Small intestine (tissue), 7 donors: Measurements from ENCODE around the gene ITPR1. TPM values are rescaled to one million over a fixed set of nuclear protein-coding genes. Genes with fewer than 3 reads are reported as not detected.

Experiments used
- DNase-seq, 2 donors: peaks; one replicate each; pipeline versions ENCODE4 v3.0.0 to v3.0.0-alpha.2; 2013
- FAIRE-seq: peaks from 2 replicates; lab custom pipeline; 2012; peaks lifted over from hg19 to GRCh38; lab: Jason Lieb, UNC
- H3K27ac ChIP-seq, 3 donors: one replicate each; pipeline ENCODE4 v1.5.1; 2013; ENCODE audit warnings: low read length in 2 of 3, mild to moderate bottlenecking in 2 of 3, control low read depth in 1 of 3, inconsistent platforms in 1 of 3, low read depth in 1 of 3, moderate library complexity in 1 of 3
- H3K27me3 ChIP-seq, 3 donors: one replicate each; pipeline ENCODE4 v1.6.1; 2013; ENCODE audit warnings: low read length in 3 of 3, inconsistent platforms in 1 of 3; ENCODE audit not compliant: control insufficient read depth in 3 of 3, insufficient read depth in 3 of 3
- H3K36me3 ChIP-seq, 3 donors: one replicate each; pipeline ENCODE4 v1.6.1; 2013; ENCODE audit warnings: low read length in 3 of 3, inconsistent platforms in 1 of 3, low read depth in 1 of 3, mild to moderate bottlenecking in 1 of 3, moderate library complexity in 1 of 3; ENCODE audit not compliant: control insufficient read depth in 3 of 3, insufficient read depth in 2 of 3
- H3K4me1 ChIP-seq, 3 donors: one replicate each; pipeline ENCODE4 v1.6.1; 2013; ENCODE audit warnings: low read length in 2 of 3, inconsistent platforms in 1 of 3, low read depth in 1 of 3, mild to moderate bottlenecking in 1 of 3, moderate library complexity in 1 of 3; ENCODE audit not compliant: control insufficient read depth in 3 of 3, insufficient read depth in 2 of 3
- H3K4me3 ChIP-seq, 3 donors: one replicate each; pipeline ENCODE4 v1.5.1; 2013; ENCODE audit warnings: low read length in 3 of 3, control low read depth in 1 of 3, inconsistent platforms in 1 of 3, low read depth in 1 of 3, mild to moderate bottlenecking in 1 of 3, moderate library complexity in 1 of 3
- H3K9me3 ChIP-seq, 2 donors: one replicate each; pipeline ENCODE4 v1.6.1; 2013; ENCODE audit warnings: low read depth in 1 of 2, low read length in 1 of 2; ENCODE audit not compliant: control insufficient read depth in 2 of 2, insufficient read depth in 1 of 2
- WGBS, 3 donors: extraction: QIAGEN DNeasy Blood & Tissue Kit; methylation state at CpG; one replicate each; pipeline ENCODE4 v1.1.7; 2013; 5-methylcytosine and 5-hydroxymethylcytosine counted together
- polyA plus RNA-seq, 4 donors: library from polyadenylated mRNA; stranded (reverse) in 3 of 4; unstranded in 1 of 4; fragments of 200-250 nt in 3 of 4; fragments of 120-200 nt in 1 of 4; gene quantifications; one replicate each; pipeline versions ENCODE4 v1.2.1 to v1.2.3, GENCODE V29; 2013
- donor health status: healthy with polysubstance abuse.
- donor health status: control.
- donor health status: control.
- donor health status: Bipolar disorder and iron deficiency.
- donor health status: healthy.

ITPR1 gene
- polyA plus RNA-seq, 4 donors, result 0.89 to 13.8 (median 5.1) TPM

GRCh38 chr3:4848176-4848825 is 355.2 kb downstream of the ITPR1 start:
- 19 to 51% (median 35%) methylated on average over 6 of the region's 6 CpGs for WGBS, 3 donors
- Histone ChIP-seq H3K4me3 (no peak overlapping the region), H3K27ac (peak overlapping the region; percentile 28 to 44 (median 32)), H3K9me3 (no peaks in the 10 kb centered on the region), H3K4me1 (peaks cover 4 to 19% (median 8%) of the 10 kb centered on the region in 3 donors), H3K27me3 (no peaks in the 10 kb centered on the region), H3K36me3 (no peaks in the 10 kb centered on the region)
- FAIRE-seq (no peak), DNase-seq (peak; percentile 65 to 78)

DNA sequence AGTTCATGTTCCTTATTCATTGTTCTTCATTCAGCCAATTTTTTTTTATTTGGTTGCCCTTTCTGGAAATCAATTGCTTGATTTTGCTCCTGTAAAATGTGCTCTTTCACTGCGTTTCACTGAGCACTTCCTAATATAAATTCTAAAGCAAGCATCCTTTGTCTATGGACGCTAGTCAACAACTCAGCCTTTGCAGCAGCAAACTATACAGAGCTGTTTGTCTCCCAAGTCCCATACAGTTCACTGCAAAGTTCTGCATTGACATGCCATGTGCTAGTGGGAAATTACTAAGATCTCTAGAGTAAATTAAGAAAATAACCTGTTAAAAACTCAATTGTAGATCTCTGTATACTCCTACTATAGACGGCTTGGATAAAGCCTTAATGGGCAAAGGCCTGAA is 356.0 kb downstream of the ITPR1 start:
- H3K9me3 ChIP-seq, result no peaks in the 10 kb centered on the region
- no peaks in the 10 kb centered on the region for H3K36me3 ChIP-seq
- peak overlapping the region in 1 of 3 donors; percentile 36 for H3K27ac ChIP-seq
- no peaks in the 10 kb centered on the region for H3K27me3 ChIP-seq
- no peak overlapping the region for H3K4me3 ChIP-seq
- DNase-seq (no peak), FAIRE-seq (no peak)
- 53 to 70% (median 65%) methylated on average over 3 of the region's 3 CpGs for WGBS, 3 donors
- H3K4me1 ChIP-seq, result peaks cover 4 to 19% (median 8%) of the 10 kb centered on the region in 3 donors

- H3K27ac ChIP-seq, result no peak overlapping the region
- no peak for DNase-seq
Measured at GRCh38 chr3:4849739-4850138, 356.6 kb downstream of the ITPR1 start.

DNA sequence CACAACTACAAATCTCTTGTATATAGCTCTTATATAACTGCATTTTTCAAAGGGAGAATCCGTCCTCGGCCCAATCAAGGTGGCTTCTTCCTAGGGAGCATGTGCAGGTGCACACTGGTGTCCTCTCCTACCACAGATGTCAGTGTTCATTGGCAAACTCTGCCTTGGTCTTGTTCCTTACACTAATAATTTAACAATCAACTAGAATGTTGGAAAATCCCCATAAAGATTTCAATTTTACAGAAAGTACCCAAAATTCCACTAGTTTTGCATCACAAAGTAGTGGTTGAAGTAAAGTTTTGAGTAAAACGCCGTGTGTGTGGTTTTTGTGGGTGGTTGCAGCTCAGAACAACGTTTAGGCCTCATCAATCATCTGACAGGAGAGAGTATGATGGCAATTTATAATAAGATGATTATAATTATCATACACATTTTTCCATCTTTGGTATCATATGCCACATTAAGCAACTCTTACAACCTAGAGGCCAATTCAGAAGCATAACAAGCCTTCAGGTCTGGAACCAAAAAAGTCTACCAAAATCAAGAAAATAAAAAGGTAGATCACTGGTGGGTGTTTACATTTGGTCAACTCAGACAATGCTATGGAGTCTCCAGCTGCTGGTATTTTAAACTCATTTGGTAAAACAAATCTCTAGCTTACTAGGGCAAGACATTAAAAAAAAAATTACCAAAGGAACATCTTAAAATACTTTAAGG is 357.2 kb downstream of the ITPR1 start:
- DNase-seq (no peak), FAIRE-seq (no peak)
- peak overlapping the region in 1 of 3 donors; percentile 81 for H3K27ac ChIP-seq
- H3K4me3 ChIP-seq, result no peak overlapping the region
- H3K36me3 ChIP-seq, result no peaks in the 10 kb centered on the region
- WGBS, 3 donors, result 51 to 64% (median 53%) methylated on average over 5 of the region's 5 CpGs
- no peaks in the 10 kb centered on the region for H3K27me3 ChIP-seq
- no peaks in the 10 kb centered on the region for H3K9me3 ChIP-seq
- peaks cover 4 to 19% (median 11%) of the 10 kb centered on the region in 3 donors for H3K4me1 ChIP-seq

More at GRCh38 chr3:4849739-4850138, 356.6 kb downstream of the ITPR1 start:
- peaks cover 4 to 19% (median 8%) of the 10 kb centered on the region in 3 donors for H3K4me1 ChIP-seq
- no peaks in the 10 kb centered on the region for H3K9me3 ChIP-seq
- H3K4me3 ChIP-seq, result no peak overlapping the region
- FAIRE-seq, result no peak
- H3K36me3 ChIP-seq, result no peaks in the 10 kb centered on the region
- no peaks in the 10 kb centered on the region for H3K27me3 ChIP-seq

DNA sequence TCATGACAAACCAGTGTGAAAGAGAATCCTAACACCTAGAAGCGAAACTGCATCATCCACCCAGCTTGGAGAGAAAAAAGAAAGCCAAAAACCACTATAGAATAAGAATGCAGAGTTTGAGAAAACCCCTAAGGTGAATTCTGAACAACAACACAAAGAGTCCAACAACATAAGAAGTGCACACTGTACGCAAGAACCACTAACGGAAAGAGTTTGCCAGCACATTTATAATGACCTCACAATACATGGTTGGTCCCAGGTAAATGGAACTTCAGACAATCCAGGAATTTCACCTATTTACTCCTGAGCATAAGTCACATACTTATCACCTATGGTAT is 357.7 kb downstream of the ITPR1 start:
- no peak overlapping the region for H3K4me3 ChIP-seq
- FAIRE-seq (no peak), DNase-seq (peak in 1 of 2 donors; percentile 23)
- 73 to 85% (median 80%) methylated on average over 3 of the region's 3 CpGs for WGBS, 3 donors
- no peaks in the 10 kb centered on the region for H3K27me3 ChIP-seq
- no peaks in the 10 kb centered on the region for H3K9me3 ChIP-seq
- no peaks in the 10 kb centered on the region for H3K36me3 ChIP-seq
- H3K27ac ChIP-seq, result peak overlapping the region in 2 of 3 donors; percentile 4 to 74
- H3K4me1 ChIP-seq, result peaks cover 4 to 19% (median 11%) of the 10 kb centered on the region in 3 donors

DNA sequence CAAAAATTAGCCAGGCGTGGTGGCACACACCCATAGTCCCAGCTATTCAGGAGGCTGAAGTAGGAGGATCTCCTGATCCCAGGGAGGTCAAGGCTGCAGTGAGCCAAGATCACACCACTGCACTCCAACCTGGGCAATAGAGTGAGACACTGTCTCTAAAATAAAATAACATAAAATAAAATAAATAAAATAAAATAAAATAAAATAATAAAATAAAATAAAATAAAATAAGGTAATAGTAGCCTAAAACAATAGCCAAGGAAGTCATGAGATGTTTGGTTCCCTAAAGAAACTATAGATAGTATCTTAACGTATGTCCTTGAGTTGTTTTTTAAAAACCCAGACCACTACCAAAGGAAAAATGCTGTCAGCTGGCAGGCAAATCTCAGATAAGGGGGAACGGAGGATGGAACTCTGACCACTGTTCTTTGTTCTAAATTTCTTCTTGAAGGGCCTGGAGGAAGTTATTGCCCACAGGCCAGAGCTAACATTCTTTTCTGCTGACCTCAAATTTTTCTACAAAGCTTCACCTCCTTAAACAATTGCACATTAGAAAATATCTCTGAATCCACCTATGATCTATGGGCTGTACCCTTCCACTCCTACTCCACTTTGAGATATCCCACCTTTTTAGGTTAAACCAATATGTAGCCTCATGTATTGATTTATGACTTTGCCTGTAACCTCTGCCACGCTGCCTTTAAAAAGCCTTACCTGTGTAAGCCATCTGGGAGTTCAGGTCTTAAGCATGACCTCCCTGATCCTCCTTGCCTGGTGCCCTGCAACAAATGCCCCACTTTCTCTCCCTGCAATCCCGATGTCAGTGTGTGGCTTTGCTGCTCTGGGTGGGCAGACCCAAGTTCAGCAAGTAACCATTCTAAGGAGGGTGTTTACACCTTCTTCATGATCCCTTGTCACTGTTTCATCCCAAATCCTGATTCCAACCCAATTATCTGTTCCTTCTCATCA is 359.9 kb downstream of the ITPR1 start:
- no peak for FAIRE-seq
- Histone ChIP-seq H3K27me3 (no peaks in the 10 kb centered on the region), H3K4me3 (no peak overlapping the region), H3K4me1 (peaks cover 4 to 17% (median 11%) of the 10 kb centered on the region in 3 donors), H3K27ac (peak overlapping the region in 1 of 3 donors; percentile 66), H3K9me3 (no peaks in the 10 kb centered on the region), H3K36me3 (no peaks in the 10 kb centered on the region)
- WGBS, 3 donors, result 79 to 85% (median 85%) methylated on average over 5 of the region's 5 CpGs
- no peak for DNase-seq

GRCh38 chr3:4853749-4854140 is 360.6 kb downstream of the ITPR1 start:
- no peak overlapping the region for H3K4me3 ChIP-seq
- no peak for FAIRE-seq
- H3K27me3 ChIP-seq, result no peaks in the 10 kb centered on the region
- H3K36me3 ChIP-seq, result no peaks in the 10 kb centered on the region
- DNase-seq, result no peak
- H3K4me1 ChIP-seq, result peaks cover 0 to 11% (median 10%) of the 10 kb centered on the region in 3 donors
- peak overlapping the region in 1 of 3 donors; percentile 66 for H3K27ac ChIP-seq
- H3K9me3 ChIP-seq, result no peaks in the 10 kb centered on the region

DNA sequence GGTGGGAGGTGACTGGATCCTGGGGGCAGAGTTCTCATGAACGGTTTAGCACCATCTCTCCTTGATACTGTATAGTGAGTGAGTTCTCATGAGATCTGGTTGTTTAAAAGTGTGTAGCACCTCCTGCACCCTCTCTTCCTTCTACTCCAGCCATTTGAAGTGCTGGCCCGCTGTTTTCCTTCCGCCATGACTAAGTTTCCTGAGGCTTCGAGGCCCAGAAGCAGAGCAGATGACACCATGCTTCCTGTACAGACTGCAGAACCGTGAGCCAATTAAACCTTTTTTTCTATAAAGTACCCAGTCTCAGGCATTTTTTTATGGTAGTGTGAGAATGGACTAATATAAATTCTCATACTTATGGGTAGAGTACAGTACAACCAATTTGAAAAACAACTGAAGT is 362.5 kb downstream of the ITPR1 start:
- no peak for FAIRE-seq
- WGBS, 3 donors, result 81 to 93% (median 92%) methylated on average over 5 of the region's 5 CpGs

More for the DNA sequence above, 362.5 kb downstream of the ITPR1 start:
- H3K4me3 ChIP-seq, result no peak overlapping the region
- no peaks in the 10 kb centered on the region for H3K27me3 ChIP-seq
- no peak for DNase-seq
- H3K27ac ChIP-seq, result peak overlapping the region in 1 of 3 donors; percentile 14
- no peaks in the 10 kb centered on the region for H3K36me3 ChIP-seq
- H3K9me3 ChIP-seq, result no peaks in the 10 kb centered on the region
- H3K4me1 ChIP-seq, result peaks cover 0 to 3% (median 2%) of the 10 kb centered on the region in 3 donors
